GM21390 (cell line): Measurements from ENCODE around the gene POTEM.
"Not testable (repeated sequence)": the region's sequence is repeated elsewhere in the genome, so short reads cannot be mapped to it uniquely, and the experiment has no call there.

ENCODE experiments used
- ATAC-seq: cut with Tn5 transposase; IDR thresholded peaks from one replicate; pipeline ENCODE4 v1.9.1; 2021; ENCODE audit not compliant: unreplicated experiment

POTEM gene

GRCh38 chr14:18967134-18967533 is at the start of gene POTEM:
TSS of gene POTEM (plus strand) at chr14:18967434. CDS start at chr14:18967486, 52 bp downstream.
- not testable (repeated sequence) for ATAC-seq

DNA sequence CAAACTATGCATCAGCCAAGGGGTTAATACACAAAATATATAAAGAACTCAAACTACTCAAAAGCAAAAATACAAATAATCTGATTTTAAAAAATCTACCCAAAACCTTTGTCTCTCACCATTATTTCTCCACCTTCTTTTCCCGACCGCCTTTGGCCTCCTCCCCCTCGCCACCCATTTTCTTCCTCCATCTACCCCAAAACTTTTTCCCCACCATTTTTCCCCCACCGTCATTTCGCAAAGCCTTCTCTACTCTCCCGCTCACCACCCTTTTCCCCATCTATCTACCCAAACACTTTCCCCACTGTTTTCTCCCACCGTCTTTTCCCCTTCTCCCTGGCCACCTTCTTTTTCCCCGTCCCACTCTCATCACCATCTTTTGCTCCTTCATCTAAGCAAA is 48.9 kb upstream of the POTEM start:
- not testable (repeated sequence) for ATAC-seq

- ATAC-seq: not testable (repeated sequence)
Observed at GRCh38 chr14:18920052-18920451, 47.2 kb upstream of the POTEM start.

- ATAC-seq: not testable (repeated sequence)
Observed at GRCh38 chr14:18921055-18921701, 46.1 kb upstream of the POTEM start.

GRCh38 chr14:18936848-18937247 is 30.4 kb upstream of the POTEM start:
- ATAC-seq: not testable (repeated sequence)

DNA sequence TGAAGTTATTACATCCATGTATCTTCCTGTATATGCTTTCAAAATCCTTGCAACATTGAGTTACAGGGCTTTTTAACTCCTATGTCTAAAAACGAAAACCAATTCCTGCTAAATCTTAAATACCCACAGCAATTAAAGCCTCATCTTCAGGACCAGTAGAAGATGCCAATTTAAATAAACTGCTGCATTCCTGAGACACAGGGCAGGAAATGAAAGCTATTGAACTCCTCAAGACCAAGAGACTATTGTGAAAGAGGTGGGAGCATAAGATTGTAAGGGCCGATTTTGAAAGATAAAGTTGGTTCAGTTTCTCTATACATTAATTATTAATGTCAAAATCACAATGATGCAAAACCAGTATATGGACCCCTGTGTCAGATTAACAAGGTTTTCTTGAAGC is 28.5 kb upstream of the POTEM start:
- ATAC-seq: not testable (repeated sequence)

DNA sequence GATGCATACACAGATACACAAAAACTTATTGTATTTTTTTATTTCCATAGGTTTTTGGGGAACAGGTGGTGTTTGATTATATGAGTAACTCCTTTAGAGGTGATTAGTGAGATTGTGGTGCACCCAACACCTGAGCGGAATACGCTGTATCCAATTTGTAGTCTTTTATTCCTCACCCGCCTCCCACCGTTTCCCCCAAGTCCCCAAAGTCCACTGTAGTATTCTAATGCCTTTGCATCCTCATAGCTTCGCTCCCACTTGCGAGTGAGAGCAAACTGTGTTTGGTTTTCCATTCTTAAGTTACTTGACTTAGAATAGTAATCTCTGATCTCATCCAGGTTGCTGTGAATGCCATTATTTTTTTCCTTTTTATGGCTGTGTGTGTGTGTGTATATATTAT is 17.3 kb upstream of the POTEM start:
- ATAC-seq: not testable (repeated sequence)

- ATAC-seq: not testable (repeated sequence)
Observed at GRCh38 chr14:18953085-18953484, 14.1 kb upstream of the POTEM start.

- ATAC-seq: not testable (repeated sequence)
Observed at GRCh38 chr14:18955816-18956215, 11.4 kb upstream of the POTEM start.

- ATAC-seq: not testable (repeated sequence)
Observed at GRCh38 chr14:18961576-18961975, 5.7 kb upstream of the POTEM start.

GRCh38 chr14:18962143-18962542 is 5.1 kb upstream of the POTEM start:
- ATAC-seq: not testable (repeated sequence)

- ATAC-seq: not testable (repeated sequence)
Observed at GRCh38 chr14:18963276-18963675, 4.0 kb upstream of the POTEM start.

GRCh38 chr14:18964878-18965277 is 2.4 kb upstream of the POTEM start:
- not testable (repeated sequence) for ATAC-seq

DNA sequence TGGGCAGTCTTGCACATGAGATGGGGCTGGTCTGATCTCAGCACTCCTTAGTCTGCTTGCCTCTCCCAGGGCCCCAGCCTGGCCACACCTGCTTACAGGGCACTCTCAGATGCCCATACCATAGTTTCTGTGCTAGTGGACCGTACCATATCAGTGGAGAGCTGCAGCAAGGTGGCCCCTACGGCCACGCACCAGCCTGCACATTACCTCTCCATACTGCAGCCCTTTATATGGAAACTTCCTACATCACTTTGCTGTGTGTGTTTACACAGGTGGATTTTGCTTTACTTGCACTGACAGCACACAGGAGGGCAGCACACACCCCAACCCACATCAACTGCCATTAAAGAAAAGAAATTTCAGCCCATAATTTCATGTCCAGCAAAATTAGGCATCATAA is 35.3 kb downstream of the POTEM start:
- not testable (repeated sequence) for ATAC-seq

GRCh38 chr14:19006490-19006889 is 39.3 kb downstream of the POTEM start:
- not testable (repeated sequence) for ATAC-seq

GRCh38 chr14:19007678-19008077 is 40.4 kb downstream of the POTEM start:
- not testable (repeated sequence) for ATAC-seq

- ATAC-seq: not testable (repeated sequence)
Observed at GRCh38 chr14:19011029-19011428, 43.8 kb downstream of the POTEM start.

GRCh38 chr14:19011703-19012102 is 44.5 kb downstream of the POTEM start:
- not testable (repeated sequence) for ATAC-seq

DNA sequence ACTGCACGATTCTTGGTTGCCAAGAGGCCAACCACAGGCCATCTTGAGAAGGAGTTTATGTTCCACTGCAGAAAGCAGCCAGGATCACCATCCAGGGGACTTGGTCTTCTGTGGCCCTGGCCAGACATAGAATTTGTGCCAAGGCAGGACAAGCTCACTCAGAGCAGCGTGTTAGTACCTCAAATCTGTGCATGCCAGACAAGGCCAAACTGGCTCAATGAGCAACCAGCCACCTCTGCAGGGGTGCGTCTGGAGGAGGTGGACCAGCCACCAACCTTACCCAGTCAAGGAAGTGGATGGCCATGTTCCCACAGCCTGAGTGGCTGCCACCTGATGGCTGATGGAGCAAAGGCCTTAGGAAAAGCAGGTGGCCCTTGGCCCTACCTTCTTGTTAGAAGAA is 48.0 kb downstream of the POTEM start:
- ATAC-seq: not testable (repeated sequence)

DNA sequence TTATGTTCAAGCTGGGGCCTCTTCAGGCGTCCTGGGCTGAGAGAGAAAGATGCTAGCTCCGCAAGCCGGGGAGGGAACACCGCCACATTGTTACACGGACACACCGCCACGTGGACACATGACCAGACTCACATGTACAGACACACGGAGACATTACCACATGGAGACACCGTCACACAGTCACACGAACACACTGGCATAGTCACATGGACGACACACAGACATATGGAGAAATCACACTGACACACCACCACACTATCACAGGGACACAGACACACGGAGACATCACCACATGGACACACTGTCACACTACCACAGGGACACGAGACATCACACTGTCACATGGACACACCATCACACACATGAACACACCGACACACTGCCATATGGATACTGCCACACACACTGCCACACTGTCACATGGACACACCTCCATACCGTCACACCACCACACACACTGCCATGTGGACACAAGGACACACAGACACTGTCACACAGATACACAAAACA is 57.9 kb downstream of the POTEM start:
- ATAC-seq: not testable (repeated sequence)

DNA sequence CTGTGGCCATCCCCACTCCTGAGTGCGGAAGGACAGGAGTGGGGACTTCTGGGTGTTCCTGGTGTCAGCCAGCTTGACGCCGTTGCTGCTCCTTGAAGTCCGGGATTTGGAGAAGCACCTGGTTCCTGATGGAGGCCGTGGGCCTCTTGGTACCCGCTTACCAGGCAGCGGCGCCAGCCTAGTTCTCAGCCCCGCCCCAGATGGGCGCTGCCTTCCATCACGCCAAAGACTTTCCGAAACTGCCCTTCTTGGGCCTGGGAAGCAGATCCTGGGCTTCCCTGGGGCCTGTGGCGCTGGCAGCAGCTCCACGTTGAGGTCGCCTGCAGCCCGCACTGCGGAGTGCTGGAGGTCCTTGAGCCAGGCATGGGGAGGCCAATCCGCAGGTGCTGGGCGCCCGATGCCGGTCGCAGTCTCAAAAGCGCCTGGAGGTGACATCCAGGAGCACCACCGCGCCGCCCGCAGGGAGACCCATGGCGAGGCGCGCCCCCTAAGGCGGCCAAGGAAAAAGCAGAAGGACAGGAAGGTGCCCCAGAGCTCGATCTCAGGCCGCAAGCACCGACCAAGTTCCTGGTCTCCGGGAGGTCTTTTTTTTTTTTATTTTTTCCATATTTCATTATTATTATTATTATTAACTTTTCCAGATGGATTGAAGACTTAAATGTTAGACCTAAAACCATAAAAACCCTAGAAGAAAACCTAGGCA is 59.6 kb downstream of the POTEM start:
- ATAC-seq: not testable (repeated sequence)

DNA sequence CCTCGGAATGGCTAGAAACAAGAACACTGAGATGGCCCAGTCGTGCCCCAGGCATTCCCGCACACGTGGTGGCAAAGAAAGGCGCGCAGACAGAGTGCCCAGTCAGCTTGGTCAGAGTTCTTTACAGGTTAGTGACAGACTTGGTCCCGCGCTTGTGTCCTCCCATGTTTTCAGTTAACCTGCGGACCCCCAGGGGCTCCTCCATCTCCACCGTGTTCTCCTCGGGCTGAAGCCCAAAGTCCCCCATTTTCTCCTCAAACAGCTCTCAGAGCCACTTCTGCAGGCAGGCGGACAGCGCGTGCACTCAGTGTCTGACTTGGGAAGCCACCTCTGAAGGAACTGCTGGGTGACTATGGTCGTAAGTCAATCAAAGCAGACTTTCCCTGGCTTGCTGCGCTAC is 60.7 kb downstream of the POTEM start:
- ATAC-seq: not testable (repeated sequence)
